GM12891 (cell line): ENCODE data around the gene MALAT1.
"Not testable (repeated sequence)": the region's sequence is repeated elsewhere in the genome, so short reads cannot be mapped to it uniquely, and the experiment has no call there.

Experiments used
- DNase-seq: peaks from one replicate; pipeline ENCODE4 v3.0.0; 2011; ENCODE audit warnings: low spot score; ENCODE audit not compliant: insufficient read length
- FAIRE-seq: peaks from 2 replicates; lab custom pipeline; 2011; peaks lifted over from hg19 to GRCh38; lab: Jason Lieb, UNC
- PAX5 ChIP-seq: IDR thresholded peaks from 2 replicates; pipeline ENCODE4 v1.6.1; 2011; ENCODE audit warnings: low read length, moderate library complexity, mild to moderate bottlenecking; ENCODE audit not compliant: insufficient read depth, severe bottlenecking
- POLR2A ChIP-seq: IDR thresholded peaks from 2 replicates; pipeline ENCODE4 v1.6.1; 2011; ENCODE audit warnings: low read depth, low read length, control low read depth
- POLR2AphosphoS5 ChIP-seq: IDR thresholded peaks from 2 replicates; pipeline ENCODE4 v1.6.1; 2011; ENCODE audit warnings: low read depth, low read length, control low read depth
- POU2F2 ChIP-seq: IDR thresholded peaks from 2 replicates; pipeline ENCODE4 v1.6.1; 2011; ENCODE audit warnings: low read depth, mild to moderate bottlenecking, control low read depth, low read length, moderate library complexity
- SPI1 ChIP-seq: IDR thresholded peaks from 2 replicates; pipeline ENCODE4 v1.6.1; 2011; ENCODE audit warnings: low read depth, low read length, control low read depth
- TAF1 ChIP-seq: IDR thresholded peaks from 2 replicates; pipeline ENCODE4 v1.6.1; 2011; ENCODE audit warnings: low read depth, low read length, control low read depth

The MALAT1 gene

GRCh38 chr11:65470433-65471049 is 28.3 kb upstream of the MALAT1 start:
- TF ChIP-seq POLR2AphosphoS5: no peak
- no peak for TF ChIP-seq POLR2A
- TF ChIP-seq PAX5: no peak
- no peak for TF ChIP-seq TAF1
- TF ChIP-seq POU2F2: no peak
- no peak for TF ChIP-seq SPI1
- DNase-seq (no peak), FAIRE-seq (no peak)

- TF ChIP-seq SPI1 (no peak), POLR2A (no peak), TAF1 (no peak), POLR2AphosphoS5 (no peak), PAX5 (no peak), POU2F2 (no peak)
- DNase-seq (no peak), FAIRE-seq (no peak)
Measured at GRCh38 chr11:65471447-65471891, 27.4 kb upstream of the MALAT1 start.

- FAIRE-seq: not testable (repeated sequence)
Measured at GRCh38 chr11:65472588-65473277, 26.1 kb upstream of the MALAT1 start.

GRCh38 chr11:65473278-65473860 is 25.5 kb upstream of the MALAT1 start:
- TF ChIP-seq POU2F2 (no peak), SPI1 (no peak)
- no peak for DNase-seq
- no peak for FAIRE-seq

More at GRCh38 chr11:65472588-65473277, 26.1 kb upstream of the MALAT1 start:
- DNase-seq: not testable (repeated sequence)

GRCh38 chr11:65474864-65475263 is 24.0 kb upstream of the MALAT1 start:
- FAIRE-seq: no peak
- no peak for TF ChIP-seq TAF1
- TF ChIP-seq SPI1: no peak
- no peak for TF ChIP-seq PAX5
- no peak for TF ChIP-seq POLR2AphosphoS5
- TF ChIP-seq POLR2A: no peak
- no peak for TF ChIP-seq POU2F2
- DNase-seq: no peak

GRCh38 chr11:65476632-65477148 is 22.2 kb upstream of the MALAT1 start:
- no peak for DNase-seq

GRCh38 chr11:65477149-65477965 is 21.5 kb upstream of the MALAT1 start:
- DNase-seq (peak; percentile 91), FAIRE-seq (peak; percentile 95)
- TF ChIP-seq POU2F2 (peak; percentile 71; the same call in 1 of the 2 replicates), POLR2A (peak; percentile 82; the same call in 1 of the 2 replicates), POLR2AphosphoS5 (peak; percentile 91), SPI1 (no peak; the same call in 1 of the 2 replicates), TAF1 (peak; percentile 61), PAX5 (no peak)

More at GRCh38 chr11:65476632-65477148, 22.2 kb upstream of the MALAT1 start:
- no peak for FAIRE-seq
- TF ChIP-seq TAF1: no peak
- no peak for TF ChIP-seq PAX5
- TF ChIP-seq POLR2AphosphoS5: no peak
- peak; percentile 22; the same call in 1 of the 2 replicates for TF ChIP-seq POLR2A
- TF ChIP-seq POU2F2: no peak

- FAIRE-seq (no peak), DNase-seq (no peak)
- no peak for TF ChIP-seq POU2F2
- TF ChIP-seq SPI1: no peak
- TF ChIP-seq TAF1: no peak
- no peak for TF ChIP-seq POLR2A
Measured at GRCh38 chr11:65478388-65479183, 20.3 kb upstream of the MALAT1 start.
